H1 (cell line): ENCODE data around the gene LTBR. TPM values are rescaled to one million over a fixed set of nuclear protein-coding genes. Genes with fewer than 3 reads are reported as not detected.

ENCODE experiments used
- BACH1 ChIP-seq: IDR thresholded peaks from 2 replicates; pipeline ENCODE4 v1.6.1; 2012; ENCODE audit warnings: low read length, improper control_type of control experiment
- CREB1 ChIP-seq: IDR thresholded peaks from 2 replicates; pipeline ENCODE4 v1.6.1; 2012; ENCODE audit warnings: inconsistent platforms
- KDM4A ChIP-seq: IDR thresholded peaks from one replicate; pipeline ENCODE4 v1.7.1; 2012; ENCODE audit warnings: low read depth, mild to moderate bottlenecking, moderate library complexity, low read length, inconsistent platforms; ENCODE audit not compliant: severe bottlenecking
- POU5F1 ChIP-seq: IDR thresholded peaks from 2 replicates; pipeline ENCODE4 v1.6.1; 2011; ENCODE audit warnings: low read depth, mild to moderate bottlenecking, low read length, moderate library complexity
- RBBP5 ChIP-seq: IDR thresholded peaks from 2 replicates; pipeline ENCODE4 v1.7.1; 2012; ENCODE audit warnings: low read depth, mild to moderate bottlenecking, inconsistent platforms, low read length, moderate library complexity, borderline replicate concordance
- RFX5 ChIP-seq: IDR thresholded peaks from 2 replicates; pipeline ENCODE4 v1.6.1; 2011; ENCODE audit warnings: low read depth, low read length, improper control_type of control experiment, borderline replicate concordance
- SAP30 ChIP-seq: fragments of 300-600 bp; sonication (generic); IDR thresholded peaks from 2 replicates; pipeline ENCODE4 v1.7.1; 2012; ENCODE audit warnings: low read length, moderate library complexity, mild to moderate bottlenecking, inconsistent platforms; ENCODE audit not compliant: insufficient read depth, insufficient replicate concordance
- TAF7 ChIP-seq: optimal IDR thresholded peaks from 2 replicates; pipeline ENCODE3; 2011; ENCODE audit warnings: low read depth, mild to moderate bottlenecking, inconsistent platforms, low read length, moderate library complexity, borderline replicate concordance
- USF2 ChIP-seq: IDR thresholded peaks from 2 replicates; pipeline ENCODE4 v1.6.1; 2011; ENCODE audit warnings: low read length, improper control_type of control experiment
- polyA plus RNA-seq, 7 experiments: library from polyadenylated mRNA; depleted of rRNA in 3 of 7; stranded (reverse) in 5 of 7; unstranded in 2 of 7; fragments of >200 nt in 5 of 7; fragments of 200-250 nt in 2 of 7; gene quantifications; 1 replicate in 5 of 7; 2 replicates in 1 of 7; 4 replicates in 1 of 7; pipeline versions ENCODE4 v1.2.1 to v1.2.3, GENCODE V29; 2011 to 2013; ENCODE audit warnings: missing spikeins in 2 of 7, mixed read lengths in 2 of 7
- total RNA-seq: library from RNA; stranded (reverse); fragmentation: NEBNext Ultra II Directional; extraction: Animal tissue kit (Norgen Biotek cat#: 25700); gene quantifications from 2 replicates; pipeline ENCODE4 v1.2.1, GENCODE V29; 2021

Gene LTBR
- total and polyA plus RNA-seq, 2 of the 8 experiments (the other 6 are each of a cell fraction or from before 2014, with no cell fraction given): 5.1 to 6.3 TPM

DNA sequence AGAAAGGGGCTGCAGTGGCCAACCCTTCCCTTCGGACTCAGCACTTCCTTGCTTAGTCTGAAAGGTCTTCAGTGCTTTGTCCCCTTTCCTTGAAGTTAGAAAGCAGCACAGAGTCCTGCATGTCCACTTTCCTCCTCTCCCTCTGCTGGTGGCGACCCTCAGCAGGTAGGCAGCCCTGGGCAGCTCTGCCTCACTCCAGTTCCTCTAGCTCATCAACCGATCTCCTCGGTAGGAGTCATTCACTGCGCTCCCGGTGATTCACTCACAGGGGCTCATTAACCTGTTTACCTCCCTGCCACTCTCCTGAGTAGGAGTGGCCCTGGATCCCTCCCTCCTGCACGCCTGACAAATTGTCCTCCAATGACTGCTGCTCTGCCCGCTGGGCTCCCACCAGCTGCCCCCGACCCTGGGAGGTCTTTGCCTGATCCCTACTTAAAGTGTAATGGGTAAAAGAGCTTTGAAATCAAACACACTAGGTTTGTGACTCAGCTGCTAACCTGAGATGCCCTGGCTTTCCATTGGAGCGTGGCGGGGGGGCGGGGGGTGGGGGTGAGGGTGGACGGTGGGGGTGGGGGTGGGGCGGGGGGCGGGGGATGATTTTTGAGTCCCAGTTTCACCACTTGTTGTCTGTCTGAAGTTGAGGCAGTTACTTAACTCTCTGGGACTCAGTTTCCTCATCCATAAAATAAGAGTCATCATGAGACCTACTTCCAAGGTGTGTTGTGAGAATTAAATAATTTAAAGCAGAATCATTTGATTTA lies 12.8 kb upstream of the LTBR start (continued):
- TF ChIP-seq USF2 (no peak), SAP30 (no peak), CREB1 (no peak), RFX5 (no peak), POU5F1 (no peak), KDM4A (no peak), BACH1 (no peak), RBBP5 (no peak), TAF7 (no peak)
